ENCODE data around the gene NAA35.
"Not testable (repeated sequence)": the region's sequence is repeated elsewhere in the genome, so short reads cannot be mapped to it uniquely, and the experiment has no call there.

- not testable (repeated sequence) for TF ChIP-seq CTCF, POLR2A (IDR thresholded peaks at IDR 0.05)
Observed at GRCh38 chr9:85935950-85936349, 5.0 kb upstream of the NAA35 start.

All from Peyer's patch (tissue), 4 donors.